SH-SY5Y (cell line): ENCODE measurements around the gene SYK.

ENCODE experiments used
- GATA2 ChIP-seq: IDR thresholded peaks from 2 replicates; pipeline ENCODE4 v1.6.1; 2011; ENCODE audit warnings: mild to moderate bottlenecking, low read depth, low read length
- GATA3 ChIP-seq: IDR thresholded peaks from 2 replicates; pipeline ENCODE4 v1.6.1; 2011; ENCODE audit warnings: low read depth, mild to moderate bottlenecking, low read length, moderate library complexity

DNA sequence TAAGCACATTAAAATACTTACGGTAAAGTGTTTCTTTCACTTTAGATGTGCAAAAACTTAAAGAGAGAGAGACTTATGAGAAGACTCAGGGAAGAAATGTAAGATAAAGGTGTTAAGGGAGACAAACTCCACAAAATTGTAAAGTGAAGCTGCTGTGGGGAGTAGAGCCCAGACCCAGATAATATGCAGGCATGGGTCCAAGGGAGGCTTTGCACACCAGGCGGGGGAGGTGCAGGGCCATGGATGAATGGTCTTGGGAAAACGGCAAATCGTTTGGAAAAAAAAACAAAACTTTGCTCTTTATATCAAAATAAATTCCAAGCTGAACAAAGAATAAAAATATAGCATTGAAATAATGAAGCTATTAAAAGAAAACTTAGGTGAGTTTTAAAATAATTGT, 9.1 kb downstream of the SYK start:
- TF ChIP-seq GATA3 (no peak), GATA2 (no peak)
